GM21381 (cell line): ENCODE measurements around the gene GARNL3.
A peak's percentile ranks its signal among the peaks of the same experiment; 100 is the strongest.

Experiments
- ATAC-seq: cut with Tn5 transposase; IDR thresholded peaks from one replicate; pipeline ENCODE4 v1.9.1; 2021; ENCODE audit warnings: mild to moderate bottlenecking, moderate library complexity; ENCODE audit not compliant: unreplicated experiment

The GARNL3 gene

DNA sequence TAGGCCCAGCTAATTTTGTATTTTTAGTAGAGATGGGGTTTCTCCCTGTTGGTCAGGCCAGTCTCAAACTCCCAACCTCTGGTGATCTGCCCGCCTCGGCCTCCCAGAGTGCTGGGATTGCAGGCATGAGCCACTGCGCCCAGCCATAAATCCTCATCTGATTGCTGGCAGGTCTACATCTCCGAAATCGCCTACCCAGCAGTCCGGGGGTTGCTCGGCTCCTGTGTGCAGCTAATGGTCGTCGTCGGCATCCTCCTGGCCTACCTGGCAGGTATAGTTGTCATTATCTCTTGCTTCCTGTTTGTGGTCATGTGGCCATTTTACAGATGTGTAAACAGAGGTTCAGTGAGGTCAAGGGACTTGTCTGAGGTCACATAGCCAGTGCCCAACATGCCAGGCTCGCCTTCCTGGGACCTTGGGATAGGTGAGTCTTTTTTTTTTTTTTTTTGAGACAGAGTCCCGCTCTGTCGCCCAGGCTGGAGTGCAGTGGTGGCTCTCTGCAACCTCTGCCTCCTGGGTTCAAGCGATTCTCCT is 135.2 kb downstream of the GARNL3 start:
- no peak for ATAC-seq

- no peak for ATAC-seq
Observed at GRCh38 chr9:127402401-127403090, 138.0 kb downstream of the GARNL3 start.

GRCh38 chr9:127403507-127404192 is 139.1 kb downstream of the GARNL3 start:
- no peak for ATAC-seq

DNA sequence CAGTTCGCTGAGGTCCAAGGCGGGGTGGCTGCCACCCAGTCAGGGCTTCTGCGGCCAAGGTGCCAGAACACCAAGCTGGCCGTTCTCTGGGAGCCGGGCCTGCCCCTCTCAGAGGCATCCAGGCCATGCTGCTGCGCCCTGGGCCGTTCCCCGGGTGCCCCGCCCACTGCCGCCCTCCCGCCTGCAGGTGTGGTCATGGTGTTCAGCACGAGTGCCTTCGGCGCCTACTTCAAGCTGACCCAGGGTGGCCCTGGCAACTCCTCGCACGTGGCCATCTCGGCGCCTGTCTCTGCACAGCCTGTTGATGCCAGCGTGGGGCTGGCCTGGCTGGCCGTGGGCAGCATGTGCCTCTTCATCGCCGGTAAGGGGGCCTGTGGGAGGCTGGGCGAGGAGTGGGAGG is 140.1 kb downstream of the GARNL3 start:
- no peak for ATAC-seq

DNA sequence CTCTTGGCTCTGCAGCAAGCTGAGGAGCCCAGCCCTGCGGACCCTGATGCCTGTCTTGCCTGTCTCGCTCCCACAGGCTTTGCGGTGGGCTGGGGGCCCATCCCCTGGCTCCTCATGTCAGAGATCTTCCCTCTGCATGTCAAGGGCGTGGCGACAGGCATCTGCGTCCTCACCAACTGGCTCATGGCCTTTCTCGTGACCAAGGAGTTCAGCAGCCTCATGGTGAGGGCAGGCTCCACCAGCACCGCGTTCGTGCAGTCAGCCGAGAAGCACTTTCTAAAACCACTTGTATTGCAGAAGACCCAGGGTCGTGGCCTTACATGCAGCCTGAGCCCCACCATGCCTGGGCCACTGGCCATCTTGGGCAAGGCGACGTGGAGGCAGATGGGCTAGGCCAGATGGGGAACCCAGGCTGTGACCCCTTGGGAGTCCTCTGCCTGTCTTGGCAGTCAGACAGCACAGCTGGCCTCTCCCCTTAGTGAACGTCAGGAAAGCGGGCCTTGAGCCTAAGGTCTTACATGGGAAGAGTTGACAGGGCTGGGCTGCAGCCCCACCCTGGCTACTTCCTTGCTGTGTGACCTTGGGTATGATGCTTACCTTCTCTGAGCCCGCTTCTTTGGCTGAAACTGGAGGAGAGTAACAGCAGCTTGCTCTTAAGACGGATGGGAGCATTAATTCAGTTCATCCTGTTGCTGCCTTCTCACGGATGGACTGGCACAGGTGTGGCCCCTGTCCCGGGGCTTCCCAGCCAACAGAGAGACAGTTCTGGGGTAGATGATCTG is 141.0 kb downstream of the GARNL3 start:
- no peak for ATAC-seq

DNA sequence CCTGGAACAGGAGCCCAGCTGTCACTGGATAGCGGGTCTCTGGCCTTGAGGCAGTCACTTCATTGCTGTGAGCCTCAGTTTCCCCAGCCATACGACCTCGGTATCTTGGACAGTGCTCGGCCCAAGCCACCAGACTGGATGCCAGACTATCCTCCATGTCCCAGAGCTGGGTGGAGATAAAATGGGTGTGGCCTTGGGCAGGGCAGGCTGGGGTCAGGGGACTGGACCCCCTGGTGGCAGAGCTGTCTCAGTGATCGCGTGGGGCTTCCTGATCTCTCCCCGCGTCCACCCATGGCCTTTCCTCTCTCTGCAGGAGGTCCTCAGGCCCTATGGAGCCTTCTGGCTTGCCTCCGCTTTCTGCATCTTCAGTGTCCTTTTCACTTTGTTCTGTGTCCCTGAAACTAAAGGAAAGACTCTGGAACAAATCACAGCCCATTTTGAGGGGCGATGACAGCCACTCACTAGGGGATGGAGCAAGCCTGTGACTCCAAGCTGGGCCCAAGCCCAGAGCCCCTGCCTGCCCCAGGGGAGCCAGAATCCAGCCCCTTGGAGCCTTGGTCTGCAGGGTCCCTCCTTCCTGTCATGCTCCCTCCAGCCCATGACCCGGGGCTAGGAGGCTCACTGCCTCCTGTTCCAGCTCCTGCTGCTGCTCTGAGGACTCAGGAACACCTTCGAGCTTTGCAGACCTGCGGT is 142.4 kb downstream of the GARNL3 start:
- no peak for ATAC-seq

GRCh38 chr9:127407492-127407843 is 142.9 kb downstream of the GARNL3 start:
- ATAC-seq = no peak

DNA sequence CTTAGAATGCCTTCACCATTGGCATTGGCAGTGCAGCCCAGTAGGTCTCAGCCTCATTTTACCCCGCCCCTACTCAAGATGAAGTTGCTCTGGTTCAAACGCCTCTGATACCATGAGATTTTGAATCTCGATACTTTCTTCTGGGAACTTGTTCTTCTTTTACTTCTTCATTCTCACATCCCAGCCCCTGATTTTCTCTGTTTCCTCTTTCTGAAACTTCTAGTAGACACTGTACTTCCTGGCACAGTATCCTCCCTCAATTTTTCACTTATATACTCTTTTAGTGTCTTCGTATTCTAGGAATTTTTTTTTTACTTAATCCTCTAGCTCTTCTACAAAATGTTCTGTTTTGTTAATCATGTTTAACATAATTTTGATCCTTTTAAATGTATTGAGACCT is 146.5 kb downstream of the GARNL3 start:
- no peak for ATAC-seq

DNA sequence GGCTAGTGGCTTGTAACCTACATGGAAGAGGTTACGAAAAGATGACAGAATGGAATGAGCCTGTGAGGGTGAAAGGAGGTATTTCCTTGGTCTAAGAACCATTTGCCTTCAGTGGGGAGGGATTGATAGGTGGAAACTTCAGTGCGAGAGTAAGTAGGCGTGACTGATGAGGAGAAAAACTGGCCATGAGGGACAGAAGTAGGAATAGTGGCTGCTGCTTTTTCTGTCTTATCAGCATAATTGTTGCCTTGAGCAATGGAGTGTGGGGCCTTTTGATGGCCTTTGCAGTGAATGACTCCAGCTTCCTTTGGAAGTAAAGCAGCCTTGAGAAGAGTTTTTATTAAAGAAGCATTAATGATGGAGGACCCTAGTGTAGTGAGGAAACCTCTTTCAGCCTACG is 150.6 kb downstream of the GARNL3 start:
- ATAC-seq = no peak

DNA sequence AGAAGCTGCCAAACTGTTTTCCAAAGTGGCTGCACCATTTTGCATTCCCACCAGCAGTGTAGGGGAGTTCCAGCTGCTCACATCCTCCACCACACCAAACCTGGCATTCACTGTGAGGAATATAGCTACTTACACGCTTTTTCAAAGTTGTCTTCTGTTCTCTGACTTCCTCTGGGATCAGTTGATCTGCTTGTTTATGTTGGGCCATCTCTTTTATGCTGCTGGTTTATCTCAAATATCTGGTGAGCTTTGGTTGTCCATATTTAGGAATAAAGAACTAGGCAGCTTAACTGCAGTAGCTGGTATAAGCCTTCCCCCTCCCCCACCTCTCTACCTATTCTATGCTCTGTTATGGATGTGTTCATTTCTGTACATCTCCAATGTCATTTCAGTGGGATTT is 151.1 kb downstream of the GARNL3 start:
- no peak for ATAC-seq

GRCh38 chr9:127417131-127418036 is 152.8 kb downstream of the GARNL3 start:
- ATAC-seq = no peak

GRCh38 chr9:127418037-127418471 is 153.5 kb downstream of the GARNL3 start:
- ATAC-seq = no peak

DNA sequence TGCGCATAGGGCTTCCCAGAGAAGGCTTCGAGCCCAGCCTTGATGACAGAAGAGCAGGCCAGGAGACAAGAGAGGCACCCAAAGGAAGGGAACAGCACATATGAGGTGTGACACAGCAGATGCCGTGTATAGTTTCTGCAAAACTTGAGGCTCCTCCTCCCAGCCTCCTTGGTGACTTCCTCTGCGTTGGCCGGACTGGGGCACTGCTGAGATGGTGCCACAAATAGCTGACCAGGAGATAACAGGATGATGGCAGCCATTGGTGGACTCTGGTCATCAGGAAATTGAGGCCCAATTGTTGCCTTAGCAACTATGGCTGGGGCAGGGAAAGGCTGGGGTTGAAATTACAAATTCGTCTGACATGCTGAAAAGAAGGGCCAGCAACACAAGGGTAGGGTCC is 154.8 kb downstream of the GARNL3 start:
- ATAC-seq = no peak

- ATAC-seq = no peak
Observed at GRCh38 chr9:127421057-127421456, 156.5 kb downstream of the GARNL3 start.

DNA sequence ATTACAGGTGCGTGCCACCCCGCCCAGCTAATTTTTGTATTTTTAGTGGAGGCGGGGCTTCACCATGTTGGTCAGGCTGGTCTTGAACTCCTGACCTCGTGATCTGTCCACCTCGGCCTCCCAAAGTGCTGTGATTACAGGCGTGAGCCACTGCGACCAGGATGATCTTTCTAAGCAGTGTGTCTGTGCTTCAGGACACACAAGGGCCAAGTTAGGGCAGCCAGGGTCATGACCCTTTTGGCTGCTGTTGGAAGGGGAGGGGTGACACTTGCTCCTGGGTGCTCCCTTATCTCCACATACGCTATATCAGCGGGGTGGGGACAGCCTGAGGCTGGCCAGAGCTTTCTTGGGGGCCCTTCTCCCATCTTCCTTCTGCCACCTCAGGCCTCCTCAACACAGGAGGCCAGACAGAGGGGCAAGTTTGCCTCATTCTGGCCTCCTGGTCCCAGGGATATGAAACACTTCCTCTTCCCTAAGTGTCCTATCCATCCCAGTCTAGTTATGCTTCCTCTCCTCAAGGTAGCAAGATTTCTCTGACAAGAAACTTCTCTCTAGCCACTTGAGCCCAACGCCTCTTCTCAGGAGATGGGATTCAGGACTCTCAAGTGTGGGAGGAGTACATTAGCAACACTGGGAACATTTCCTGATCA is 157.7 kb downstream of the GARNL3 start:
- ATAC-seq = no peak

DNA sequence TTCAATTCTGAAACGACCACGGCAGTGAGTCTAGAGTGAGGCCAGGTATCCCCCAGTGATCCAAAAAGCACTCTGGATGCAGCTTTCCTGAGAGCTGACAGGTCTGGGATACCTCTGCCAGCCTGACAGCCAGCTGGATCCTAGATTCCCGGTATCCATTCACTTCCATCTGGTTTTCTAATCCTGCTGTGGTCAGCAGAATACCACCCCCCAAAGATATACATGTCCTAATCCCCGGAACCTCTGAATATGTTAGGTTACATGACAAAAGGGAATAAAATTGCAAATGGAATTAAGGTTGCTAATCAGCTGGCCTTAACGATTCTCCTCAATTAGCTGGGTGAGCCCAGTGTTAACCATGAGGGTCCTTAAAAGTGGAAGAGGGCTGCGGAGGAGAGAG is 158.2 kb downstream of the GARNL3 start:
- no peak for ATAC-seq

- no peak for ATAC-seq
Observed at GRCh38 chr9:127423476-127423933, 158.9 kb downstream of the GARNL3 start.

- ATAC-seq = peak; percentile 86
Observed at GRCh38 chr9:127423934-127424675, 159.5 kb downstream of the GARNL3 start, which contains the start of gene ZNF79. ZNF79 (plus strand) TSS chr9:127424382; CDS start chr9:127424788, 406 bp downstream.

DNA sequence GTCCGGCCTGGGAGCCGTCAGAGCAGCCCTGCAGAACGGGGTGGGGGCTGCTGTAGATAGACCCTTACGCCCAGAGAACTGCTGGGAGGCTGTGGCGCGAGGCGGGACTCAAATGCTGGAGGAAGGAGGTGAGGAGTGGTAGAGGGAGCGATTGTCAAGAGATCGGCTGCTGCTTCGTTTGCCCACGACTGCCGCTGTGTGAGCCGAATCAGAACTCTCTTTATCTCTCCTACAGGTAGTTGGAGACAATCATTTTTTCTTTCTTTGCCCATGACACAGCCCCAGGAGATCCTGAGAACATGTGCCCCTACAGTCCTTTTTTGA is 160.1 kb downstream of the GARNL3 start:
- ATAC-seq = no peak
